Measurements from ENCODE around the gene SEC23IP.
"Not testable (repeated sequence)": the region's sequence is repeated elsewhere in the genome, so short reads cannot be mapped to it uniquely, and the experiment has no call there.

Gene SEC23IP

GRCh38 chr10:119892188-119893065 is at the start of gene SEC23IP:
Gene SEC23IP (plus strand): TSS chr10:119892730. CDS start chr10:119892783, 53 bp downstream.
- peak; percentile 89 for DNase-seq (ENCODE audit: low spot score)

- DNase-seq (ENCODE audit: low spot score) = no peak
Observed at GRCh38 chr10:119845656-119846055, 46.9 kb upstream of the SEC23IP start.

- no peak for DNase-seq (ENCODE audit: low spot score)
Observed at GRCh38 chr10:119849031-119849789, 43.3 kb upstream of the SEC23IP start.

GRCh38 chr10:119849944-119850343 is 42.6 kb upstream of the SEC23IP start:
- no peak for DNase-seq (ENCODE audit: low spot score)

- DNase-seq (ENCODE audit: low spot score) = no peak
Observed at GRCh38 chr10:119852277-119852676, 40.3 kb upstream of the SEC23IP start.

GRCh38 chr10:119852822-119853221 is 39.7 kb upstream of the SEC23IP start:
- DNase-seq (ENCODE audit: low spot score) = no peak

GRCh38 chr10:119853574-119853973 is 39.0 kb upstream of the SEC23IP start:
- DNase-seq (ENCODE audit: low spot score) = no peak

GRCh38 chr10:119858063-119858462 is 34.5 kb upstream of the SEC23IP start:
- DNase-seq (ENCODE audit: low spot score) = peak; percentile 25

- DNase-seq (ENCODE audit: low spot score) = no peak
Observed at GRCh38 chr10:119859420-119860258, 32.9 kb upstream of the SEC23IP start.

- no peak for DNase-seq (ENCODE audit: low spot score)
Observed at GRCh38 chr10:119860866-119861607, 31.5 kb upstream of the SEC23IP start.

- no peak for DNase-seq (ENCODE audit: low spot score)
Observed at GRCh38 chr10:119862524-119862923, 30.0 kb upstream of the SEC23IP start.

GRCh38 chr10:119863951-119864565 is 28.5 kb upstream of the SEC23IP start:
- no peak for DNase-seq (ENCODE audit: low spot score)

GRCh38 chr10:119865699-119866240 is 26.8 kb upstream of the SEC23IP start:
- DNase-seq (ENCODE audit: low spot score) = no peak

GRCh38 chr10:119867317-119867716 is 25.2 kb upstream of the SEC23IP start:
- DNase-seq (ENCODE audit: low spot score) = no peak

GRCh38 chr10:119869398-119869797 is 23.1 kb upstream of the SEC23IP start:
- DNase-seq (ENCODE audit: low spot score) = not testable (repeated sequence)

GRCh38 chr10:119871881-119872609 is 20.5 kb upstream of the SEC23IP start:
- DNase-seq (ENCODE audit: low spot score) = peak; percentile 39

- DNase-seq (ENCODE audit: low spot score) = no peak
Observed at GRCh38 chr10:119872610-119872859, 20.0 kb upstream of the SEC23IP start, which contains the start of gene MCMBP. Gene MCMBP (minus strand): TSS chr10:119872843. CDS start chr10:119872584, 259 bp downstream.

- peak; percentile 75 for DNase-seq (ENCODE audit: low spot score)
Observed at GRCh38 chr10:119872860-119873681, 19.5 kb upstream of the SEC23IP start.

GRCh38 chr10:119878524-119878923 is 14.0 kb upstream of the SEC23IP start:
- DNase-seq (ENCODE audit: low spot score) = no peak

Measured in HuH-7 (cell line).